ENCODE data around the gene NFIA.

- TF ChIP-seq CREB1 (IDR thresholded peaks at IDR 0.05; ENCODE audit: low read depth) (no peak), RFX5 (IDR thresholded peaks at IDR 0.05; ENCODE audit: low read depth, low read length) (no peak), USF2 (IDR thresholded peaks at IDR 0.05; ENCODE audit: borderline replicate concordance, low read depth, low read length) (no peak), BMI1 (IDR thresholded peaks at IDR 0.05; ENCODE audit: borderline replicate concordance) (no peak), CTCF (IDR thresholded peaks at IDR 0.05 in 2 of 3, conservative IDR thresholded peaks at IDR 0.05 in 1 of 3; ENCODE audit: control insufficient read depth in 2 of 3, extremely low read depth in 1 of 3, insufficient read depth in 1 of 3, low read depth in 3 of 3, low read length in 3 of 3) (no peak), SREBF2 (IDR thresholded peaks at IDR 0.05; ENCODE audit: low read length) (no peak), ZNF274 (IDR thresholded peaks at IDR 0.05; ENCODE audit: insufficient read depth, insufficient read length) (no peak)
- TF ChIP-seq, protein P1, sequence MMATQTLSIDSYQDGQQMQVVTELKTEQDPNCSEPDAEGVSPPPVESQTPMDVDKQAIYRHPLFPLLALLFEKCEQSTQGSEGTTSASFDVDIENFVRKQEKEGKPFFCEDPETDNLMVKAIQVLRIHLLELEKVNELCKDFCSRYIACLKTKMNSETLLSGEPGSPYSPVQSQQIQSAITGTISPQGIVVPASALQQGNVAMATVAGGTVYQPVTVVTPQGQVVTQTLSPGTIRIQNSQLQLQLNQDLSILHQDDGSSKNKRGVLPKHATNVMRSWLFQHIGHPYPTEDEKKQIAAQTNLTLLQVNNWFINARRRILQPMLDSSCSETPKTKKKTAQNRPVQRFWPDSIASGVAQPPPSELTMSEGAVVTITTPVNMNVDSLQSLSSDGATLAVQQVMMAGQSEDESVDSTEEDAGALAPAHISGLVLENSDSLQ (IDR thresholded peaks at IDR 0.05) = no peak
- TF ChIP-seq, protein P2, sequence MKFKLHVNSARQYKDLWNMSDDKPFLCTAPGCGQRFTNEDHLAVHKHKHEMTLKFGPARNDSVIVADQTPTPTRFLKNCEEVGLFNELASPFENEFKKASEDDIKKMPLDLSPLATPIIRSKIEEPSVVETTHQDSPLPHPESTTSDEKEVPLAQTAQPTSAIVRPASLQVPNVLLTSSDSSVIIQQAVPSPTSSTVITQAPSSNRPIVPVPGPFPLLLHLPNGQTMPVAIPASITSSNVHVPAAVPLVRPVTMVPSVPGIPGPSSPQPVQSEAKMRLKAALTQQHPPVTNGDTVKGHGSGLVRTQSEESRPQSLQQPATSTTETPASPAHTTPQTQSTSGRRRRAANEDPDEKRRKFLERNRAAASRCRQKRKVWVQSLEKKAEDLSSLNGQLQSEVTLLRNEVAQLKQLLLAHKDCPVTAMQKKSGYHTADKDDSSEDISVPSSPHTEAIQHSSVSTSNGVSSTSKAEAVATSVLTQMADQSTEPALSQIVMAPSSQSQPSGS (IDR thresholded peaks at IDR 0.05; ENCODE audit: low read length) = no peak
These were observed 8.3 kb downstream of the NFIA start for GRCh38 chr1:61090546-61091202.

Measured in GM12878 (cell line).